AG09309 (cell line): ENCODE data around the gene TCIRG1.

Source experiments
- DNase-seq: peaks from one replicate; pipeline ENCODE4 v3.0.0-alpha.2; 2010; ENCODE audit warnings: low read depth
- H3K4me3 ChIP-seq: 2 replicates; pipeline ENCODE4 v1.5.1; 2011; ENCODE audit warnings: mild to moderate bottlenecking, low read depth, low read length, moderate library complexity; ENCODE audit not compliant: control insufficient read depth
- TF ChIP-seq, protein P1 (sequence below): IDR thresholded peaks from 2 replicates; pipeline ENCODE4 v1.5.1; 2011; ENCODE audit warnings: mild to moderate bottlenecking, low read depth, low read length, inconsistent platforms; ENCODE audit not compliant: insufficient read depth, control insufficient read depth; ENCODE audit errors: missing control alignments

Gene TCIRG1

DNA sequence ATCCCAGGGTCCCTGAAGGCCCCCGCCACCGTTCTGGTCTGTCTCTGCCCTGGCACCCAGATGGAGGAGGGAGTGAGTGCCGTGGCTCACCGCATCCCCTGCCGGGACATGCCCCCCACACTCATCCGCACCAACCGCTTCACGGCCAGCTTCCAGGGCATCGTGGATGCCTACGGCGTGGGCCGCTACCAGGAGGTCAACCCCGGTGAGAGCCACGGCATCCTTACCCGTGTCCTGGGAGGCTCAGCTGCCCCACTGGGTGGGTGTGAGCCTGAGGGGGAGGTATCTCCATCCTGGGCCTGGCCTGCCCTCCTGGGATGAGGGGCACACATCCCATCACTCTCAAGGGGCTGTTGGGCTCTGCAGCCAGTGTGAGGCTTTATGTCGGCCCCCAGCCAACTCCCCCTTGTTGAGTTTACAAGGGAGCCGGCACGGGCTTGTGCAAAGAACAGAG is 6.1 kb downstream of the TCIRG1 start:
- no peak for DNase-seq
- H3K4me3 ChIP-seq: no peak overlapping the region
- TF ChIP-seq, protein P1, sequence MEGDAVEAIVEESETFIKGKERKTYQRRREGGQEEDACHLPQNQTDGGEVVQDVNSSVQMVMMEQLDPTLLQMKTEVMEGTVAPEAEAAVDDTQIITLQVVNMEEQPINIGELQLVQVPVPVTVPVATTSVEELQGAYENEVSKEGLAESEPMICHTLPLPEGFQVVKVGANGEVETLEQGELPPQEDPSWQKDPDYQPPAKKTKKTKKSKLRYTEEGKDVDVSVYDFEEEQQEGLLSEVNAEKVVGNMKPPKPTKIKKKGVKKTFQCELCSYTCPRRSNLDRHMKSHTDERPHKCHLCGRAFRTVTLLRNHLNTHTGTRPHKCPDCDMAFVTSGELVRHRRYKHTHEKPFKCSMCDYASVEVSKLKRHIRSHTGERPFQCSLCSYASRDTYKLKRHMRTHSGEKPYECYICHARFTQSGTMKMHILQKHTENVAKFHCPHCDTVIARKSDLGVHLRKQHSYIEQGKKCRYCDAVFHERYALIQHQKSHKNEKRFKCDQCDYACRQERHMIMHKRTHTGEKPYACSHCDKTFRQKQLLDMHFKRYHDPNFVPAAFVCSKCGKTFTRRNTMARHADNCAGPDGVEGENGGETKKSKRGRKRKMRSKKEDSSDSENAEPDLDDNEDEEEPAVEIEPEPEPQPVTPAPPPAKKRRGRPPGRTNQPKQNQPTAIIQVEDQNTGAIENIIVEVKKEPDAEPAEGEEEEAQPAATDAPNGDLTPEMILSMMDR: no peak

DNA sequence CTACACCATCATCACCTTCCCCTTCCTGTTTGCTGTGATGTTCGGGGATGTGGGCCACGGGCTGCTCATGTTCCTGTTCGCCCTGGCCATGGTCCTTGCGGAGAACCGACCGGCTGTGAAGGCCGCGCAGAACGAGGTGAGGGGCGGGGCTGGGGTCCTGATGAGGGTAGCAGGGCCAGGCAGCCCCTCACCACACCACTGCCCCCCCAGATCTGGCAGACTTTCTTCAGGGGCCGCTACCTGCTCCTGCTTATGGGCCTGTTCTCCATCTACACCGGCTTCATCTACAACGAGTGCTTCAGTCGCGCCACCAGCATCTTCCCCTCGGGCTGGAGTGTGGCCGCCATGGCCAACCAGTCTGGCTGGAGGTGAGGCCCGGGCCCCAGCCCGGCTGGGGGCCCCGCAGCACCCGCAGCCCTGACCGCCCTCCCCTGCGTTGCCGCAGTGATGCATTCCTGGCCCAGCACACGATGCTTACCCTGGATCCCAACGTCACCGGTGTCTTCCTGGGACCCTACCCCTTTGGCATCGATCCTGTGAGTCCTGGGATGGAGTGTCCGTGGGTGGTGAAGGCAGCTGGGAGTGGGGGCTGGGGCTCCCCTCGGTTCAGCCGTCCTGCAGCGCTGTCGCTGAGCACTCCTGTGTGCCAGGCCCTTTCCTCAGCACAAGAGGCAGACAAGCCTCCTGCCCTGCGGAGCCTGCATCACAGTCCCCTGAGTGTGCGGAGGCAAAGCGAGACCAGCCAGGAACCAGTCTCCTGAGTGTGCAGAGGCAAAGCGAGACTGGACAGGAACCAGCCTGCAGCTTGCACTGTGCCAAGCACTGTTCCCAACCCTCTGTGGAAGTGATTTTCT is 8.8 kb downstream of the TCIRG1 start:
- TF ChIP-seq, protein P1: no peak
- H3K4me3 ChIP-seq: no peak overlapping the region
- no peak for DNase-seq

GRCh38 chr11:68048681-68049508 is 10.1 kb downstream of the TCIRG1 start:
- TF ChIP-seq, protein P1: no peak
- no peak overlapping the region for H3K4me3 ChIP-seq
- no peak for DNase-seq

DNA sequence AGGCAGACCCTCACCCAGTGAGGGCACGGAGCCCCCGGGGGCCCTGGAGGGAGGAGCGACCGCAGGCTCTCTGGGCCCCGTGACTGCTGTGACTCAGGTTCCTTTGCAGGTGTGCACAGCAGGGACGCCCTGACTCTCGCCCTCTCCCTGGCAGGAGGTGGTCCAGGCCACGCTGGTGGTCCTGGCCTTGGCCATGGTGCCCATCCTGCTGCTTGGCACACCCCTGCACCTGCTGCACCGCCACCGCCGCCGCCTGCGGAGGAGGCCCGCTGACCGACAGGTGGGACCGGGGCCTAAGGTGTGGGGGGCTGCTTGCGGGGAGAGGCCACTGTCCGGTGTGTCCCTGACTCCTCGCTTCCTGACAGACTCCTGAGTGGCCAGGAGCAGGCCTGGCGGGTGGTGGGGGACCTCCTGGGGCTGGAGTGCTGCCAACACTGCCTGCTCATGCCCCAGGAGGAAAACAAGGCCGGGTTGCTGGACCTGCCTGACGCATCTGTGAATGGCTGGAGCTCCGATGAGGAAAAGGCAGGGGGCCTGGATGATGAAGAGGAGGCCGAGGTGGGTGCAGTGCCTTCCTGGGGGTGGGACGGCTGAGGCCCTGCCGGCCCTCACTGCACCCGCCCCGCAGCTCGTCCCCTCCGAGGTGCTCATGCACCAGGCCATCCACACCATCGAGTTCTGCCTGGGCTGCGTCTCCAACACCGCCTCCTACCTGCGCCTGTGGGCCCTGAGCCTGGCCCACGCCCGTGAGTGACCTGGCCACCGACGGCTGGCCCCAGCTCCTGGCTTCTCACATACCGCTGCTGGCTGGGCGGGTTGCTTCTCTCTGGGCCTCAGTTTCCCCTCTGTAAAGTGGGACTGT is 10.9 kb downstream of the TCIRG1 start:
- DNase-seq: no peak
- TF ChIP-seq, protein P1: no peak
- no peak overlapping the region for H3K4me3 ChIP-seq

- TF ChIP-seq, protein P1: no peak
- no peak overlapping the region for H3K4me3 ChIP-seq
- no peak for DNase-seq
Observed at GRCh38 chr11:68050371-68050841, 11.6 kb downstream of the TCIRG1 start.
